ENCODE data around the gene DGUOK.

The DGUOK gene

DNA sequence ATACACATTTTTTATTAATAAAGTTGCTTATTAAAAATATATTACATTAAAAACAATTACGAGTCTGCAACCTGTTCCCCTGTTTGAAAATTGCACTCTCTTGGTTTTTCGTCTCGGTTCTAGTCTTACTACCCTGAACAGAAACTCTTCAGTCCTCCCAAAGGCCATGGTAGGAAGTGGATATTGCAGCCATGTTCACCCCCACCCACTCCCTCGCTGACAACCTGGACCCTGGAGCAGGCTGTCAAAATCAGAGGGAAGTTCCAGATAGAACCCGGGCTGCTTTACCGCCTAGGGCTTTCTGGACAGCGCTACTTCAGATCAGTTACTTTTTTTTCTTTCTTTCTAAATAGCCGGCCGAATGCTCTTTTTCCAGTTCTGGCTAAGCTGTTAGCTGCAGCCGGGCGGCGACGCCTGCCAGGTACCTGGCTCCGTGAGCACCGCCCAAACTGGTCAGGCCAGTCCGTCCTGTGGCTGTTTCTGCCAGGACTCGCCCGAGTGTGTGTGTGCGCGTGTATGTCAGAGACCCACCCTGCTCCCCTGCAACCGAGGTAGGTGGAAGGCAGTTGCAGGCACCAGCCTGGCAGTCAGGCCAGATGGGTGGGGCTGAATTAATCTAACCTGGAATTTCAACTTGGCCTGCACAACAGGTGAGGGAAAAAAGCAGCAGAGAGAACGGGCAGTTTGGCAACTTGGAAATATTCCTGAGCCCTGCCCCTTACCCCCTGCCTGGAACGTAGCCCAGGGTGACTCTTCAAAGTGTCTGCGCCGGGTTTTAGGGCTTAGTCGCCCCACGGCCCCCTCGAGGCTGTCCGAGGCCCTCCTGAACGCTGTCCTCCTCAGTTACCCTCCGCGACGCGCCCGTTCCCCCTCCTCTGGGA, 56.9 kb downstream of the DGUOK start:
- no peak for DNase-seq

DNA sequence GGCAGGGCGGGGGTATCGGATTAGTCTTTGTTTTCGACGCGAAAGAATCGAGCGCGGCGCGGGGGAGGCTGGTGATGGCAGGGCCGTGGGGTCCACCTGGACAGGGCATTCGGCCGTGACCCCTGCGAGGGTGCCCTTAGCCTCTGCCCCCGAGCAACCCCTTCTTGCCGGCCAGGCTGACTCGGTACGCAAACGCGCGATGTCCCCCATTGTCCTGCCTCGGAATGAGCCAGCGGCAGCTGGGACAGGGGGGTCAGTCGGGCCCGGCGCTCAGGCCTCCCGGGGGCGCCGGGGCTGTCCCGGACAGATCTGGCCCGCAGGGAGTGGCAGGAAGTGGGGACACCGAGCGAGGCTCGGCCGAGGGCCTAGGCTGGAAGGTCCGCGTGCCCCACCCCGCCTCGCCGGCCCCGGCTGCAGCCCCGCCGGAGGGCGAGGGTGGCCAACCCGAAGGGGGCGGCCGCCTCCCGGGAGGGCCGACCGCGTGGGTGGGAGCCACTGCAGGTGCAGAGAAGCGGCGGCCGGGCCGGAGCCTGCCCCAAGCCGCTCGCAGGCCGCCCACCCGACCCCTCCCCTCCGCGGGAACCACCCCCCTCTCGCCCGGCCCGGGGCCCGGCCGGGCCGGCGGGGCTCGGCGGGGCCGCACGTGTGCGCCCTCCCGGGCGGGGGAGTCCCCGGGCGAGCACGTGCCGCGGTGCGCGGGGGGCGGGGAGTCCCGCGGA, 57.7 kb downstream of the DGUOK start, which contains the start of gene TET3:
Gene TET3, plus strand, starts transcription at position 708 of the 719 bp plus-strand sequence. CDS start 1,494 bp downstream, outside the sequence.
- DNase-seq: no peak

GRCh38 chr2:73984922-73985307, 58.2 kb downstream of the DGUOK start:
- DNase-seq: peak; percentile 60

DNA sequence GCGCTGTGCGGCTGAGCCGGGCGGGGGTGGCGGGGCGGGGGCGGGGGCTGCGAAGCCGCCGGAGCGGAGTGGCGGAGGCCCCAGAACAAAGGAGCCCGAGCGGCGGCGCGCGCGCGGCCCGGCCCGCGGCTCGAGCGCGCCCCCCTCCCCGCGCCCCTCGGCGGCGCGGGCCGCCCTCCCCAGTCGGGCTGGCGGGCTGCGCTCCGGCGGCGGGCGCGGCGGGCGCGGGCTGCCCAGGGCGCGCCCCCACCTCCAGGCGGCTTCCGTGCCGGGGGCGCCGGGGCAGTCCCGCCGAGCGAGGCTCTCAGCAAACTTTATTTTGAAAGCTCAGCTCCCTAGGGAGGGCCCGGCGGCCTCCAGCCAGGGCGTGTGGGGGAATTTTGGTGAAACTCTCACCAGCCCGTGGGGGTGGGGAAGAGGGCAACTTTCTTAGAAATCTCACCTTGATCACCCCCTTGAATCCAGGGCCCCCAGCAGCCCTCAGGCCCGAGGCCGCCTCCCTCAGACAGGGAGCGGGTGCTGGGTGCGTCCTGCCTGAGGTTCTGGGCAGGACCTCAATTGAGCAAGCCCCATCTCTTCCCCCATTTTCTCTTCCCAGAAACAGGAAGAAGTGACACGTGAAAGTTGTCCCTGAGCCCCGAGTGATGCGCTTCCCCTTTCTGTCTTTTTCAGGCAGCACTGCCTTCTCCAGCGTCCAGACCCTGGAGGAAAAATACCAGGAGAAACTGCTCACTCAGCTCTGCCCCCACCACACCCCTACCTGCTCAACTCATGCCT, 58.8 kb downstream of the DGUOK start:
- peak; percentile 37 for DNase-seq

- peak; percentile 36 for DNase-seq
Measured at GRCh38 chr2:73986085-73986681, 59.5 kb downstream of the DGUOK start.

GRCh38 chr2:73987109-73987947, 60.6 kb downstream of the DGUOK start:
- DNase-seq: peak; percentile 28

- DNase-seq: no peak
Measured at GRCh38 chr2:73987948-73988700, 61.4 kb downstream of the DGUOK start.

DNA sequence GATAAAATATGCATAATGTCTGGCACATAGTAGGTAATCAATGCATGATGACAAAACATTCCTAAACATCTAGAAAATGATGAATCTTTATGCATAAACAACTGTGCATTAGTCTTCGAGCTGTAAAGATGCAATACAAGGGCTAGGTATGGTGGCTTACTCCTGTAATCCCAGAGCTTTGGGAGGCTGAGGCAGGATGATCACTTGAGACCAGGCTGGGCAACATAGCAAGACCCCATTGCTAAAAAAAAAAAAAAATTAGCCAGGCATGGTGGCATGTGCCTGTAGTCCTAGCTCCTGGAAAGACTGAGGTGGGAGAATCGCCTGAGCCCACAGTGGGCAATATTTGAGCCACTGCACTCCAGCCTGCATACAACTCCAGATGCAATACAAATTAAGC, 63.3 kb downstream of the DGUOK start:
- DNase-seq: no peak

DNA sequence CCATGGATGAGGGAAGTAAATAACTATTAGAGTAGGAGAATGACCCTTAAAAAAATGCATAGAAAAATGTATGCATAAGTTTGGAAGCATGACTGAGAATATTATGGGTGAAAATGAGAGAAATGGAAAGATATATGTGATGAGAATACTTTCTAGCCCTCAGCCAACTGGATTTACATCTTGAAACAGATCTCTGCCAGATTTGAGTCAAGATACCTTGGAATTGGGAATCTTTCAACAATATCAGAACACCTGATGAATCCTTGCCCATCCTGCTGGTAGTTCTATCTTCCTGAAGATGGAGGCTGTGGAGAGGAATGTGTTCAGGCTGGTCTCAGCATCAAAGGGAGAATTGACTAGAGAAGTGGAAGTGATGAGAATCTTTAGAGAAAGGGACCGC, 63.9 kb downstream of the DGUOK start:
- no peak for DNase-seq

DNA sequence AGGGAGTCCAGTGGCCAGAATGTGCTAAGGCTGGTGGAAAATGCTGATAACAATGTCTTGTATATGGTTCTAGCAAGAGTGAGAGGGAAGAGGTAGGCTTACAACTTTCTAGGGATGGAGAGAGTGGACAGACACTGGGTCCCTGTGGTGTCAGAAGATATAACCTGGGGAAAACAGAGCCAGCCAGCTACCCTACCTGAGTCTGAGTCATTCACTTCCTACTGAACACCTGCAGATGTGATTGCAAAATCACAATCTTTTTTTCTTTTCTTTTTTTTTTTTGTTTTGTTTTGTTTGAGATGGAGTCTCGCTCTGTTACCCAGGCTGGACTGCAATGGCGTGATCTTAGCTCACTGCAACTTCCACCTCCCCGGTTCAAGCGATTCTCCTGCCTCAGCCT, 65.4 kb downstream of the DGUOK start:
- no peak for DNase-seq

- DNase-seq: no peak
Measured at GRCh38 chr2:73993376-73993775, 66.7 kb downstream of the DGUOK start.

DNA sequence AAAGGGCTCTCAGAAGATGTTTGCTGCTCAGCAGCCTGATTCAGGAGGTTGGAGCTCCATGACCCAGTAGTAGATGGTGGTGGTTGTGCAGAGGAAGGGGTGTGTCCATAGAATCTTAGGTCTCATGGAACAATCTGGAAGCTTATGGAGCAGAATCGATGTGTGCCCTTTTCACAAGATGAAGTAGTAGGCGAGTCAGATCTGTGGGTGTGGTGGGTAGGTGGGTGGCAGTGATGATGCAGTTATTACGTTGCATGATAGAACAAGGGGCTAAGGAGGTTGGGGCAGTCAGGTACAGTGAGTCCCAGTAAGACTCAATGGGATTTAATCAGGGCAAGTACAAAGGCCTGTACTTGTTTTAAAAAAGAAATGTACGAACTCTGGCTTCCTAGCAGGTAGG, 67.1 kb downstream of the DGUOK start:
- no peak for DNase-seq

GRCh38 chr2:73994178-73994831, 67.6 kb downstream of the DGUOK start:
- no peak for DNase-seq

GRCh38 chr2:73995810-73996209, 69.1 kb downstream of the DGUOK start:
- DNase-seq: no peak

- no peak for DNase-seq
Measured at GRCh38 chr2:73997813-73998212, 71.1 kb downstream of the DGUOK start.

- no peak for DNase-seq
Measured at GRCh38 chr2:73998451-73998850, 71.8 kb downstream of the DGUOK start.

DNA sequence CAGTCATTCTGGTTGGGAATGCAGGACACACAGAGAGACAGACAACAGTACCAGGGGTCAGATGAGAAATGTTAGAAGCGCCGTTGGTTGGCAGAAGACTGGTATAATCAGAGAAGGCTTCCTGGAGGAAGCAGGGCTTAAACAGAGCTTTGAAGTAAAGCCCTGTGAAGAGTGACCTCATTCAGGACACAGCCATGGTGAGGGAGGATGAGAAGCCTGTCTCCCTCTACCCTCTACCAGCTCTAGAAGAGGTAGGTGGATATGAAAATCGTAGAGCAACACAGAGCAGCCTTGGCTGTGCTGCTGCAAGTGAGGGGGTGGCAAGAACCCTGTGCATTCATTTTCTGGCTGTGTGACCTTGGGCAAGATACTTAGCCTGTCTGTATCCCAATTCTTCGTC, 72.3 kb downstream of the DGUOK start:
- no peak for DNase-seq

DNA sequence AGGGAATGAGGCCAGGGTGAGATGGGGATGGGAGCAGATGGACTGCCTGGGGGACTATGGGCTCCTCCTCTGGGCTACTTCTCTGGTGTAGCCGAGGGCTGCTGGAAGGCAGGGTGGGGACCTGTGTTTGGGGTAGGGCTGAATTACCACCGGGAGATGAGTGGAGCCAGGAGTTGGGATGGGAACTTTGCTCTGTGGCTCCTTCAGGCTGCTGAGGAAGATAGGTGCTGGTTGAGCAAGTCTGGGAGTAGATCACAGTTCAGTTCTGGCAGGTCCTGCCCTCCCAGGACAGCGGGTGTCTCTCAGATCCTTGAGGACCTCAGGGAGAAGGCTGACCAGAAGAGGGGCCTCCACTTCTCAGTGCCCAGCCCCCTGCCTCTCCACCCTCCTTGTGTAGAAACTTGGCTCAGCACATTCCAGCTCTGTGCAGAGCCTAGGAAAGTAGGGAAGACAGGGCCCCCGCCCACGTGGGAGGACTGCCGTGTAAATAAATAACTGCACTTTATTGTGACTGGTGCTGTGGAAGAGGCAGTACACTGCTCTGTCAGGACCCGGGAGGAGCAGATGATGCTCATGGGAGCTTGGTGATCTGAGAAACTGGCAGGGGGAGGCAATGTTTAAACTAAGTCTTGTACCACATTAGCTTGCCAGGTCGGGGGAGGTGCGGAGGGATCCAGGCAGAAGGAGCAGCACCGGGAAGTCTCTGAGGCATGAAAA, 73.4 kb downstream of the DGUOK start:
- DNase-seq: no peak

DNA sequence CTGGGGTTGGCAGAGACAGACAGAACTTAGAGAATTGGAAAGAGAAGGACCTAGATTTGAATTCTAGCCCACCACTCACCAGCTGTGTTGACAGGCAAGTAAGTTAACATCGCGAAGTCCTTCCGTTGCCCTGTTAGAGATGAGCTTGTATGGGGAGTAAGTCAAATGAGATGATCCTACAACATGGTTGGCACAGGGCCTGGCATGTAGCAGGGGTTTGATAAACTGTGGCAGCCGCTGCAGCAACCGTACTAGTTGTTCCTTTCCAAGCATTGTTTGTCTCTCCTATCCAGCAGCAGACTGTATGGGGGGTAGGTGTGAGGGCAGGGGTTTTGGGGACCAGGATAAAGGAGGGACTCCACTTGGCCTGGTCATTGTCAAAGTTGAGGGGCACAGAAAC, 74.0 kb downstream of the DGUOK start:
- DNase-seq: no peak

GRCh38 chr2:74001121-74001520, 74.4 kb downstream of the DGUOK start:
- no peak for DNase-seq
